ENCODE data around the gene POLE2.

DNA sequence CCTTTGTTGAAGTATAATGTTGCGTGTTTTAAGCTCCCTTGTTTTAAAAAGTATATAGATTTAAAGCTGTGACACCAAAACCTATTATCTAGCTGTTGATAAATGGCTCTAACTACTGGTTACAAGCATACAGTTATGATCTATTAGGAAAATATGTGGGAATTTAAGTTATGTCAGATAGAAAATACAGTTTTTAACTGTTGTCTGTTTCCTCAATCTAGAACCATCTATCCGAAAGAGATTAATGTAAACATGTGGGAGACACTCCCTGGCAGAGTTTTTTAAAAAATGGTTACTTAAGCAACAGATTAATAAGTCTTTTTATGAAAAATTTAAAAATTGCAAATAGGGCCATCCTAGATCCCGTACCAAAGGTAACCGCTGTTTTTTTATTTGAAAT is 75.8 kb downstream of the POLE2 start:
- TF ChIP-seq, protein P1, sequence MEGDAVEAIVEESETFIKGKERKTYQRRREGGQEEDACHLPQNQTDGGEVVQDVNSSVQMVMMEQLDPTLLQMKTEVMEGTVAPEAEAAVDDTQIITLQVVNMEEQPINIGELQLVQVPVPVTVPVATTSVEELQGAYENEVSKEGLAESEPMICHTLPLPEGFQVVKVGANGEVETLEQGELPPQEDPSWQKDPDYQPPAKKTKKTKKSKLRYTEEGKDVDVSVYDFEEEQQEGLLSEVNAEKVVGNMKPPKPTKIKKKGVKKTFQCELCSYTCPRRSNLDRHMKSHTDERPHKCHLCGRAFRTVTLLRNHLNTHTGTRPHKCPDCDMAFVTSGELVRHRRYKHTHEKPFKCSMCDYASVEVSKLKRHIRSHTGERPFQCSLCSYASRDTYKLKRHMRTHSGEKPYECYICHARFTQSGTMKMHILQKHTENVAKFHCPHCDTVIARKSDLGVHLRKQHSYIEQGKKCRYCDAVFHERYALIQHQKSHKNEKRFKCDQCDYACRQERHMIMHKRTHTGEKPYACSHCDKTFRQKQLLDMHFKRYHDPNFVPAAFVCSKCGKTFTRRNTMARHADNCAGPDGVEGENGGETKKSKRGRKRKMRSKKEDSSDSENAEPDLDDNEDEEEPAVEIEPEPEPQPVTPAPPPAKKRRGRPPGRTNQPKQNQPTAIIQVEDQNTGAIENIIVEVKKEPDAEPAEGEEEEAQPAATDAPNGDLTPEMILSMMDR (IDR thresholded peaks at IDR 0.05) = no peak
- TF ChIP-seq POLR2AphosphoS5 (IDR thresholded peaks at IDR 0.05; ENCODE audit: insufficient read depth in 1 of 2, low read depth in 1 of 2) = no peak
